CD14-positive monocyte (primary cell): Measurements from ENCODE around the gene RC3H2. TPM values are rescaled to one million over a fixed set of nuclear protein-coding genes. Genes with fewer than 3 reads are reported as not detected.

Experiments
- DNase-seq, 3 donors: peaks; one replicate each; pipeline ENCODE4 v3.0.0-alpha.2; 2011 to 2022
- H2AFZ ChIP-seq: 2 replicates; pipeline ENCODE4 v1.6.0; 2012; ENCODE audit warnings: mild to moderate bottlenecking, low read depth, low read length, inconsistent platforms; ENCODE audit not compliant: insufficient read depth, poor library complexity, severe bottlenecking
- H3K27ac ChIP-seq, 2 donors: 1 replicate in 1 of 2; 2 replicates in 1 of 2; pipeline ENCODE4 v1.5.1; 2012 to 2013; ENCODE audit warnings: low read length in 2 of 2, control low read depth in 1 of 2, inconsistent platforms in 1 of 2, low read depth in 1 of 2, mild to moderate bottlenecking in 1 of 2
- H3K27me3 ChIP-seq, 2 donors: one replicate each; pipeline versions ENCODE4 v1.6.0 to v1.6.1; 2011 to 2013; ENCODE audit warnings: low read length in 2 of 2; ENCODE audit not compliant: control insufficient read depth in 2 of 2, insufficient read depth in 2 of 2
- H3K36me3 ChIP-seq, 2 donors: replicated peaks in 1 of 2; 1 replicate in 1 of 2; 2 replicates in 1 of 2; pipeline versions ENCODE4 v1.5.1 to v1.6.1; 2012 to 2013; ENCODE audit warnings: low read length in 2 of 2, control low read depth in 1 of 2, inconsistent platforms in 1 of 2, mild to moderate bottlenecking in 1 of 2; ENCODE audit not compliant: insufficient read depth in 2 of 2, control insufficient read depth in 1 of 2
- H3K4me1 ChIP-seq, 2 donors: 1 replicate in 1 of 2; 2 replicates in 1 of 2; pipeline versions ENCODE4 v1.5.1 to v1.6.1; 2012 to 2013; ENCODE audit warnings: low read length in 2 of 2, control low read depth in 1 of 2, inconsistent platforms in 1 of 2, mild to moderate bottlenecking in 1 of 2, moderate library complexity in 1 of 2; ENCODE audit not compliant: insufficient read depth in 2 of 2, control insufficient read depth in 1 of 2
- H3K4me2 ChIP-seq: replicated peaks from 2 replicates; pipeline ENCODE3; 2012; ENCODE audit warnings: low read length, moderate library complexity, mild to moderate bottlenecking; ENCODE audit not compliant: poor library complexity, severe bottlenecking; ENCODE audit errors: extremely low read depth
- H3K4me3 ChIP-seq, 3 experiments: fragments of 200-600 bp in 1 of 3; sonication (generic) in 1 of 3; replicated peaks in 1 of 3; 1 replicate in 2 of 3; 2 replicates in 1 of 3; pipeline ENCODE4 v1.5.1; 2011 to 2013; ENCODE audit warnings: low read length in 3 of 3, mild to moderate bottlenecking in 3 of 3, control low read depth in 2 of 3, low read depth in 2 of 3, inconsistent platforms in 1 of 3, moderate library complexity in 1 of 3
- H3K79me2 ChIP-seq: 2 replicates; pipeline ENCODE4 v1.6.0; 2012; ENCODE audit warnings: mild to moderate bottlenecking, control low read depth, inconsistent platforms, low read length, moderate library complexity; ENCODE audit not compliant: insufficient read depth
- H3K9ac ChIP-seq: 2 replicates; pipeline ENCODE4 v1.6.0; 2017; ENCODE audit warnings: low read length, mild to moderate bottlenecking; ENCODE audit not compliant: insufficient read depth, poor library complexity, severe bottlenecking
- H3K9me3 ChIP-seq, 2 donors: replicated peaks in 1 of 2; 1 replicate in 1 of 2; 2 replicates in 1 of 2; pipeline versions ENCODE4 v1.5.1 to v1.6.1; 2012 to 2013; ENCODE audit warnings: low read length in 2 of 2, control low read depth in 1 of 2; ENCODE audit not compliant: control insufficient read depth in 1 of 2, insufficient read depth in 1 of 2
- H4K20me1 ChIP-seq: 2 replicates; pipeline ENCODE4 v1.6.0; 2012; ENCODE audit warnings: mild to moderate bottlenecking, low read length, control low read depth, moderate library complexity; ENCODE audit not compliant: insufficient read depth
- H3K27ac Mint-ChIP-seq, 7 donors: one replicate each; pipeline ENCODE4 v1.8.0; 2020; ENCODE audit warnings: mild to moderate bottlenecking in 7 of 7, mixed read lengths in 7 of 7, moderate library complexity in 6 of 7, inconsistent platforms in 2 of 7
- H3K27me3 Mint-ChIP-seq, 3 donors: one replicate each; pipeline ENCODE4 v1.8.0; 2021 to 2022; ENCODE audit warnings: low read depth in 3 of 3, mild to moderate bottlenecking in 3 of 3, mixed read lengths in 3 of 3, moderate library complexity in 3 of 3, inconsistent platforms in 1 of 3
- H3K36me3 Mint-ChIP-seq, 2 donors: one replicate each; pipeline ENCODE4 v1.8.0; 2020; ENCODE audit warnings: mixed read lengths in 2 of 2, inconsistent platforms in 1 of 2, mild to moderate bottlenecking in 1 of 2
- H3K4me1 Mint-ChIP-seq: one replicate; pipeline ENCODE4 v1.8.0; 2020; ENCODE audit warnings: mild to moderate bottlenecking, mixed read lengths
- H3K4me3 Mint-ChIP-seq, 2 donors: one replicate each; pipeline ENCODE4 v1.8.0; 2020; ENCODE audit warnings: mild to moderate bottlenecking in 2 of 2, mixed read lengths in 2 of 2, moderate library complexity in 1 of 2
- H3K9me3 Mint-ChIP-seq, 7 donors: one replicate each; pipeline ENCODE4 v1.8.0; 2020 to 2022; ENCODE audit warnings: mixed read lengths in 7 of 7, mild to moderate bottlenecking in 6 of 7, moderate library complexity in 6 of 7, inconsistent platforms in 2 of 7
- WGBS: methylation state at CpG from one replicate; pipeline ENCODE4 v1.1.5; 2013; ENCODE audit warnings: missing lambda C conversion rate; ENCODE audit not compliant: insufficient coverage; 5-methylcytosine and 5-hydroxymethylcytosine counted together
- intact Hi-C, 2 donors: fragments of 100-400 bp; cut with micrococcal nuclease; formaldehyde crosslinking; loops; one replicate each; pipeline versions ENCODE4 v1.15.0 to v1.15.1; 2023
- polyA plus RNA-seq, 3 donors: library from polyadenylated mRNA; depleted of rRNA in 1 of 3; unstranded in 2 of 3; stranded (reverse) in 1 of 3; fragments of 300-500 nt in 2 of 3; fragments of >200 nt in 1 of 3; fragmentation: Illumina TruSeq in 2 of 3; gene quantifications; 1 replicate in 2 of 3; 2 replicates in 1 of 3; pipeline ENCODE4 v1.2.3, GENCODE V29; 2012 to 2021
- TF ChIP-seq, protein P1 (sequence below): fragments of 200-600 bp; IDR thresholded peaks from one replicate; pipeline ENCODE4 v1.8.0; 2022; ENCODE audit warnings: antibody characterized with exemption, mild to moderate bottlenecking

RC3H2 gene
- polyA plus RNA-seq, 3 donors: 11.3 to 24.6 (median 11.8) TPM

DNA sequence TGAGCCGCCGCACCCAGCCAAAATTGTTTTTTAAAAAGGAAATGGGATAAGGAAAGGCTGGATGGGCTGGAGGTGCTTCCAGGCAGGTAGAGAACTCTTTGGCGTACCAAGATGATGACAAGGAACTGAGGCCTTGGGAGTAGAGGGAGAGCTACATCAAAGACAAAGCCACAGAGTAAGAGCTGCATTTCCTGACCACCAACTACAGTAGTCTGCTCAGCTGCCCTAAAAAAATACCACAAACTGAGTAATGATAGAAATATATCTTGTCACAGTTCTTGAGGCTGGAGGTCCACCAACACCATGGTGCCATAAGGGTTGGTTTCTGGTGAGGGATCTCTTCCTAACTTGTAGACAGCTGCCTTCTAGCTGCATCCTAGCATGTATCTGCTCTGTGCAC, 97.0 kb downstream of the RC3H2 start:
- H3K36me3 ChIP-seq: no peaks in the 10 kb centered on the region
- intact Hi-C loops: loop anchor here in 1 of 2 donors (10.0 kb wide), 1 partner anchor 343 kb away; no protein-coding TSS in a partner anchor
- no peak overlapping the region for H3K27ac ChIP-seq
- H4K20me1 ChIP-seq: no peaks in the 10 kb centered on the region
- H3K4me1 Mint-ChIP-seq: no peaks in the 10 kb centered on the region
- peaks cover 0 to 5% (median 0%) of the 10 kb centered on the region in 7 donors for H3K9me3 Mint-ChIP-seq
- TF ChIP-seq, protein P1, sequence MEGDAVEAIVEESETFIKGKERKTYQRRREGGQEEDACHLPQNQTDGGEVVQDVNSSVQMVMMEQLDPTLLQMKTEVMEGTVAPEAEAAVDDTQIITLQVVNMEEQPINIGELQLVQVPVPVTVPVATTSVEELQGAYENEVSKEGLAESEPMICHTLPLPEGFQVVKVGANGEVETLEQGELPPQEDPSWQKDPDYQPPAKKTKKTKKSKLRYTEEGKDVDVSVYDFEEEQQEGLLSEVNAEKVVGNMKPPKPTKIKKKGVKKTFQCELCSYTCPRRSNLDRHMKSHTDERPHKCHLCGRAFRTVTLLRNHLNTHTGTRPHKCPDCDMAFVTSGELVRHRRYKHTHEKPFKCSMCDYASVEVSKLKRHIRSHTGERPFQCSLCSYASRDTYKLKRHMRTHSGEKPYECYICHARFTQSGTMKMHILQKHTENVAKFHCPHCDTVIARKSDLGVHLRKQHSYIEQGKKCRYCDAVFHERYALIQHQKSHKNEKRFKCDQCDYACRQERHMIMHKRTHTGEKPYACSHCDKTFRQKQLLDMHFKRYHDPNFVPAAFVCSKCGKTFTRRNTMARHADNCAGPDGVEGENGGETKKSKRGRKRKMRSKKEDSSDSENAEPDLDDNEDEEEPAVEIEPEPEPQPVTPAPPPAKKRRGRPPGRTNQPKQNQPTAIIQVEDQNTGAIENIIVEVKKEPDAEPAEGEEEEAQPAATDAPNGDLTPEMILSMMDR: no peak
- H3K9ac ChIP-seq: no peak overlapping the region
- H3K27me3 Mint-ChIP-seq: peaks cover 0 to 5% (median 0%) of the 10 kb centered on the region in 3 donors
- H3K9me3 ChIP-seq: no peaks in the 10 kb centered on the region
- no peak overlapping the region for H2AFZ ChIP-seq
- H3K4me1 ChIP-seq: no peaks in the 10 kb centered on the region
- no peak overlapping the region for H3K4me2 ChIP-seq
- H3K4me3 Mint-ChIP-seq: no peak overlapping the region
- no peaks in the 10 kb centered on the region for H3K36me3 Mint-ChIP-seq
- no peaks in the 10 kb centered on the region for H3K79me2 ChIP-seq
- DNase-seq: no peak
- no peak overlapping the region for H3K4me3 ChIP-seq
- no peaks in the 10 kb centered on the region for H3K27me3 ChIP-seq
- 93% methylated on average over 3 of the region's 3 CpGs for WGBS
- H3K27ac Mint-ChIP-seq: peak overlapping the region in 1 of 7 donors; percentile 40

DNA sequence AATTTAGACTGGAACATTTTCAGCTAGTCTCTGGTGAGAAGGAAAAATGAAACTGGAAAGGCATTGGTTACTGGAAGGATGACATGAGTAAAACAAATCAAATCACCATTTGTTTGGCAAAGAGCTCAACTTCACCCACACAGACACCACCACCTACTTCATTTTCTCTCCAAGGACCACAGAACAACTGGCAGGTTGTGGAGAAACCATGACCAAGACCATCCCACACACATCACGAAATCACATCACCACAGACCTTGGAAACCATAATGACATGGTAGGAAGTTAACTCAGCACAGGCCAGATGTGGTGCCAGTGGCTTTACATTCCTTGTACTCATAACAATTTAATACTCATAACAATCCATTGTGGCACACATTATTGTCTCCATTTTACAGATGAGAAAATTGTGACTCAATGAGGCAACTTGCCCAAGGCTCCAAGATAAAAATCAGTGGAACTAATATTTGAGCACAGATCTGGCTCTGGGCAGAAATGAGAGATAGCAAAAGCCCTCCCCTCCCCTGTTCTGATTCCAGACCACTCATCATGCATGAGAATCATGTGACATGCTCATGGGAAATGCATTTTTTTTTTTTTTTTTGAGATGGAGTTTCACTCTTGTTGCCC, 97.8 kb downstream of the RC3H2 start:
- no peak overlapping the region for H3K4me3 ChIP-seq
- H2AFZ ChIP-seq: no peak overlapping the region
- no peaks in the 10 kb centered on the region for H3K36me3 ChIP-seq
- DNase-seq: no peak
- H3K4me1 Mint-ChIP-seq: no peaks in the 10 kb centered on the region
- peaks cover 0 to 5% (median 0%) of the 10 kb centered on the region in 3 donors for H3K27me3 Mint-ChIP-seq
- H3K4me1 ChIP-seq: no peaks in the 10 kb centered on the region
- 88% methylated on average over 1 of the region's 1 CpG for WGBS
- TF ChIP-seq, protein P1: no peak
- intact Hi-C loops: loop anchor here in 1 of 2 donors (10.0 kb wide), 1 partner anchor 343 kb away; no protein-coding TSS in a partner anchor
- no peak overlapping the region for H3K9ac ChIP-seq
- no peaks in the 10 kb centered on the region for H3K9me3 ChIP-seq
- H3K27me3 ChIP-seq: no peaks in the 10 kb centered on the region
- H3K79me2 ChIP-seq: no peaks in the 10 kb centered on the region
- H3K4me2 ChIP-seq: no peak overlapping the region
- peaks cover 0 to 5% (median 0%) of the 10 kb centered on the region in 7 donors for H3K9me3 Mint-ChIP-seq
- H3K27ac ChIP-seq: no peak overlapping the region
- no peak overlapping the region for H3K4me3 Mint-ChIP-seq
- no peak overlapping the region for H3K27ac Mint-ChIP-seq
- no peaks in the 10 kb centered on the region for H3K36me3 Mint-ChIP-seq
- H4K20me1 ChIP-seq: no peaks in the 10 kb centered on the region
